DMS53 treated with DMSO at 0.1 percent for 48 hours (cell line): ENCODE measurements around the gene SLC10A3.

ENCODE experiments used
- DNase-seq: peaks from one replicate; lab custom pipeline; 2025; ENCODE audit not compliant: unreplicated experiment; lab: John Stamatoyannopoulos, UW

The SLC10A3 gene

GRCh38 chrX:154441984-154442707 is 48.3 kb downstream of the SLC10A3 start:
- DNase-seq: no peak

- DNase-seq: no peak
These were observed 48.9 kb downstream of the SLC10A3 start for GRCh38 chrX:154441564-154441963.

- DNase-seq: no peak
These were observed 49.6 kb downstream of the SLC10A3 start for GRCh38 chrX:154440623-154441357.

- DNase-seq: no peak
These were observed 50.6 kb downstream of the SLC10A3 start for GRCh38 chrX:154439841-154440240.

- DNase-seq: no peak
These were observed 52.2 kb downstream of the SLC10A3 start for GRCh38 chrX:154437971-154438893.
